ENCODE results near the gene C16orf96. TPM values are rescaled to one million over a fixed set of nuclear protein-coding genes. Genes with fewer than 3 reads are reported as not detected.

The C16orf96 gene
- total and polyA plus RNA-seq, 2 of the 13 experiments (the other 11 are each of a cell fraction or from before 2014, with no cell fraction given) = 0.03 TPM; not detected in 1

GRCh38 chr16:4614571-4615383 lies 58.6 kb downstream of the C16orf96 start, which contains the start of gene UBALD1 (continued):
- no peak for TF ChIP-seq AHDC1 (CRISPR knock-in tag; IDR thresholded peaks at IDR 0.05; ENCODE audit: borderline replicate concordance)
- TF ChIP-seq ZNF317 (CRISPR knock-in tag; IDR thresholded peaks at IDR 0.05) = no peak; the same call in 1 of the 2 replicates
- peak; percentile 6; the same call in 1 of the 2 replicates for TF ChIP-seq PLSCR1 (CRISPR knock-in tag; IDR thresholded peaks at IDR 0.05; ENCODE audit: borderline replicate concordance)
- no peak for TF ChIP-seq FOXP1 (IDR thresholded peaks at IDR 0.05)
- peak; percentile 59 for TF ChIP-seq FOXP1 (CRISPR knock-in tag; IDR thresholded peaks at IDR 0.05)
- TF ChIP-seq CCDC6 (CRISPR knock-in tag; IDR thresholded peaks at IDR 0.05) = 0 out of 2 replicates have a peak, but pooled peaks have one; percentile 22
- TF ChIP-seq, protein P1, sequence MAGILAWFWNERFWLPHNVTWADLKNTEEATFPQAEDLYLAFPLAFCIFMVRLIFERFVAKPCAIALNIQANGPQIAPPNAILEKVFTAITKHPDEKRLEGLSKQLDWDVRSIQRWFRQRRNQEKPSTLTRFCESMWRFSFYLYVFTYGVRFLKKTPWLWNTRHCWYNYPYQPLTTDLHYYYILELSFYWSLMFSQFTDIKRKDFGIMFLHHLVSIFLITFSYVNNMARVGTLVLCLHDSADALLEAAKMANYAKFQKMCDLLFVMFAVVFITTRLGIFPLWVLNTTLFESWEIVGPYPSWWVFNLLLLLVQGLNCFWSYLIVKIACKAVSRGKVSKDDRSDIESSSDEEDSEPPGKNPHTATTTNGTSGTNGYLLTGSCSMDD (CRISPR knock-in tag; IDR thresholded peaks at IDR 0.05) = no peak
- no peak for TF ChIP-seq SRSF9 (IDR thresholded peaks at IDR 0.05; ENCODE audit: borderline replicate concordance, insufficient read depth, low read depth, low read length, poor library complexity, severe bottlenecking)
- TF ChIP-seq ZNF766 (CRISPR knock-in tag; IDR thresholded peaks at IDR 0.05; ENCODE audit: borderline replicate concordance) = 0 out of 2 replicates have a peak, but pooled peaks have one; percentile 64
- peak; percentile 59; the same call in 1 of the 2 replicates for TF ChIP-seq TFE3 (CRISPR knock-in tag; IDR thresholded peaks at IDR 0.05)
- TF ChIP-seq ZNF354B (CRISPR knock-in tag; IDR thresholded peaks at IDR 0.05) = no peak
- TF ChIP-seq ZNF432 (CRISPR knock-in tag; IDR thresholded peaks at IDR 0.05; ENCODE audit: borderline replicate concordance) = no peak
- peak; percentile 77 for TF ChIP-seq FOXP4 (CRISPR knock-in tag; IDR thresholded peaks at IDR 0.05)
- peak; percentile 88; the same call in 1 of the 3 replicates for TF ChIP-seq MXI1 (IDR thresholded peaks at IDR 0.05; ENCODE audit: borderline replicate concordance, low read depth, low read length)
- TF ChIP-seq ZNF660 (CRISPR knock-in tag; IDR thresholded peaks at IDR 0.05; ENCODE audit: borderline replicate concordance, low read depth) = no peak
- TF ChIP-seq ATF7-NPFF (CRISPR knock-in tag; IDR thresholded peaks at IDR 0.05; ENCODE audit: low read depth) = 0 out of 2 replicates have a peak, but pooled peaks have one; percentile 54
- TF ChIP-seq ZNF782 (CRISPR knock-in tag; IDR thresholded peaks at IDR 0.05; ENCODE audit: borderline replicate concordance) = peak; percentile 78; the same call in 1 of the 2 replicates

All from HepG2 (cell line).